HG03108 (cell line): ENCODE data around the gene DELE1.
"Not testable (repeated sequence)": the region's sequence is repeated elsewhere in the genome, so short reads cannot be mapped to it uniquely, and the experiment has no call there.

Experiments
- ATAC-seq: cut with Tn5 transposase; IDR thresholded peaks from one replicate; pipeline ENCODE4 v1.9.1; 2021; ENCODE audit warnings: moderate library complexity; ENCODE audit not compliant: unreplicated experiment

DELE1 gene

DNA sequence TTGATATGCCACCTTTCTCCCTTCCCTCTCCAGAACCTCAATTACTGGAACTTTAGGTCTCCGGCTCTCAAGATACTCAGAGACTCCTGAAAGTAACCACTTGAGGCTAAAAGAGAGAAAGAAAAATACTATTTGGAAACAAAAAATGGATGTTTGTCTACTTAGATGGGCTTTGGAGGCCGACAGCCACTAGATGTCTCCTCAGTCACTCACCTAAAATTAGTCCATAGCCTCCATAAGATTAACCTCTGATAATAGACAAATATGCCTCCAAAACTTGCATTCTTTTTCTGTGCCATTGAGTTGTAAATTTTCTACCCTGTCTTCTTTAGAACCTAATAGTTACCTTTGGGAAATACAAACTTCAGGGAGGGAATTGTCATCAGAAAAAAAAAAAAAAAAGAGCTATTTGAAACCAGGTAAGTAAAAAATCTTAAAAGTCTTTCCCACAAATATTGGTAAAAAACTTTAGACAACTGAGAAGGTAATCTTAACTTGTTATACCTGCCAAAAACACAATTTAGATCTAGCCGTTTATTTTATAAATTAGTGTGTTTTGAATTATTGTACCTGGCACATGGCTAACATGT is 34.3 kb upstream of the DELE1 start:
- no peak for ATAC-seq

DNA sequence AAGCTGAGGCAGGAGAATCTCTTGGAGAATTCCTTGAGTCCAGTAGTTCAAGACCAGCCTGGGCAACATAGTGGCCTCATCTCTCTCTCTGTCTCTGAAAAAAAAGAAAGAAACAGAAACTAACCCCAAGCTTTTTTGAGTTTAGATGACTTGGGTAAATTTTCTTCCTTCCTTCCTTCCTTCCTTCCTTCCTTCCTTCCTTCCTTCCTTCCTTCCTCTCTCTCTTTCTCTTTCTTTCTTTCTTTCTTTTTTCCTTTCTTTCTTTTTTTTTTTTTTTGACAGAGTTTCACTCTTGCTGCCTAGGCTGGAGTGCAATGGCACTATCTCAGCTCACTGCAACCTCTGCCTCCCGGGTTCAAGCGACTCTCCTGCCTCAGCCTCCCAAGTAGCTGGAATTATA is 33.2 kb upstream of the DELE1 start:
- ATAC-seq = not testable (repeated sequence)

DNA sequence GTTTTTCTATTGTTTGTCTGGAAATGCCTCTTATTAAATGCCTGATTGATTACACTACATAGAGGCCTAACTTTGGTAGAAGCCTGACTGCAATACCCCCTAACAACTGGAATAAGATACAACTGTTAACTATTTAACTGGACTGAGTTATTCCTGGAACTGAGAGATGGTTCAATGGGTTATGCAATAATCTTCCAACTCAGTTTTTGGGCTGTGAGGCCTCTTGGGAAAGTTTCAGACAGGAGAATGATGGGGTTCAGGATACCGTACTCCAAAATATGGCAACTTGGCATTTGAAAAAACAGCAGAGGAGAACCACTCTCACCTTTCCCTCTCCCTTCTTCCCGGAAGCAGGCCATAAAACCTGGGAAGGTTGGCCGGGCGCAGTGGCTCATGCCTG is 26.2 kb upstream of the DELE1 start:
- no peak for ATAC-seq

DNA sequence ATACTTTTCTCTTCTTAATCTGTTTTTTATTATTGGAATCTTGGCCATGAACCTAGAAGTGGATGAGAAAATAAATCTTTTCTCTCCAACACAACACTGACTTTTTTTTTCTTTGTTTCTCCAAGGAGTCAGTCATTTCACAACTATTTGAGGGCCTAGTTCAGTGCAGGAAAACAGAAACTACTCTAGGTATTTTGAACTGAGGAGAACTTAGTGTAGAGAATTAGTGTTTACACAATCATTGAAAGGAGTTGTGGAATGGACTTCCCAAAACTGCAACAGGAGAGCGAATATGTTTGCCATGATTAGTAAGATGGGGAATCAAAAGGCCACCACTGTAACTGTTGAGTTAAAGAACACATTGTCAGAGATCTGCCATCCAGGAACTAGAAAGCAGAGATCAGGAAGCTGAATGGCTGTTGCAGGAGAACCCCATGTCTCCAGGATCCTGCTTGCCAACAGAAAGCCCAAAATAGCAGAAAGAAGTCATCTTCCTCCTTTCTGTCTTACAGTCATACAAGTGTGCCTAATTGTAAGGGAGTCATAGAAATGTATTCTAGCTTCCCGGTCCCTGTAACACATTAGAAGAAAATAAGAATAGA is 25.1 kb upstream of the DELE1 start:
- no peak for ATAC-seq

DNA sequence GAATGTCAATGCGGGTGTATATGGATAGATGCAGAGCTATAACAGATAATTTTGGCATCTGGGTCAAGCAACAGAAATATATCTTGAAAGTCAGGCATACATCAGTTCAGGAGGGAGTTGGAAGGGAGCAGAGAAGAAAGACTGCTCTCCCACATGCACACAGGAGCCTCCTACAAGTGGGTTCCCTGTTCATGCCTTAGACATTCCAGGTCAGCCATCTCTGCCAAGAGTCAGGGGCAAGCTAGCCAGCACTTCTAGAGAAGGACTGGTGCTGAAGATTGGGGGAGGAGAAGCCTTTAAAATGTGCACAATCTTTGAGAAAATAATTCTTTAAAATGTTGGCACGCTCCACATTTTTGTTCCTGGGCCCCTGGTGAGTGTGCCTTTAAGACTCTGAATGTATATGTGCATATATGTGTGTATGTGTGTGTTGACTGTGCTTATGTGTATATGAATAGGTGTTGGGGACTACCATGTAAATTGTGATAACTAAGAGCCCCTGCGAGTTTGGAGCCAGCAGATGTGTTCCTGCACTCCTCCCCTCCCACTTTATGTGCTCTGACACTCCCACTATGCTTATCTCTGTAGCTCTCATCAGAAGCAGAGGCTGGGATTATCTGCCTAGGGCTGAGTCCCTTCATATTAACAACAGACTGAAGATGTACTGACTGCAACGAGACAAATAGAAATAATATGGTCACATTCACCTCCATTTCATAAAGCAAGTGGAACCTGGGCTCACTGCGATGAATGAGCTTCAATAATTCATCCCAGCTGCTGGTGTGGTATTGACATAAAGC is 21.5 kb upstream of the DELE1 start:
- ATAC-seq = no peak

DNA sequence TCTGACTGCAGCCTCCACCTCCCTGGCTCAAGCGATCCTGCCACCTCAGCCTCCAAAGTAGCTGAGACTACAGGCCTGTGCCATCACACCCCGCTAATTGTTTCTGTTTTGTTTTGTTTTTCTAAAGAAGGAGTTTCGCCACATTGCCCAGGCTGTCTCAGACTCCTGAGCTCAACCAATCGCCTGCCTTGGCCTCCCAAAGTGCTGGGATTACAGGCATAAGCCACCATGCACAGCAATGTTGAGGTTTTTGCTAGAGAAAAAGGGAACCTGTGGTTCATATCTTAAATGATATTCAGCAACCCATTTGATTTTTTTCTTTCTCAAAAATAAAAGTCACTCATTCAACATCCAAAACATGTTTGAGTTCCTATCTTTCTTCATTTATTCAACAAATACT is 20.4 kb upstream of the DELE1 start:
- no peak for ATAC-seq

DNA sequence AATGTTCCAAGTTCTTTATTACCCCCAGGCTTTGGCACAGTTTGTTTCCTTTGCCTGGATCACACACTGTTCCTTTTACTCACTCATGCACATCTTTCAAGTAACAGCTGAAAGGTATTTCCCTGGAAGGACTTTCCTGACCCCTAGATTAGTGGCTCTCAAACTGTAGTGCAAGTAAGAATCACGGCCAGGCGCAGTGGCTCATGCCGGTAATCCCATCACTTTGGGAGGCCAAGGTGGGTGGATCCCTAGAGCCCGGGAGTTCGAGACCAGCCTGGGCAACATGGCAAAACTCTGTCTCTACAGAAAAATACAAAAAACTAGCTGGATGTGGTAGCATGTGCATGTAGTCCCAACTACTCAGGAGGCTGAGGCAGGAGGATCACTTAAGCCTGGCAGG is 19.1 kb upstream of the DELE1 start:
- ATAC-seq = no peak

DNA sequence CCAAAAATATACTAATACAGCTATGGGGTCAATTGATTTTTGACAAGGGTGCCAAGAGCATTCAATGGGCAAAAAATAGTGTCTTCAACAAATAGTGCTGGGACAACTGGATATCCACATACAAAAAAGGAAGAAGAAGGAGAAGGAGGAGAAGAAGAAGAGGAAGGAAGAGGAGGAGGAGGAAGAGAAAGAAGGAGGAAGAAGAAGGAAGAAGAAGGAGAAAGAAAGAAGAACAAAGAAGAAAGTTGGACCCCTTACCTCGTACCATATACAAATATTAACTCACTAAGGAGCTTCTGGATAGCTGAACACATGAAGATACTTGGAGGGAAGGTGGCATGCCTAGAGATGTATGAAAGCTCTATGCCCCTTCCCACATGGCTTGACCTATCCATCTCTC is 17.2 kb upstream of the DELE1 start:
- ATAC-seq = no peak

DNA sequence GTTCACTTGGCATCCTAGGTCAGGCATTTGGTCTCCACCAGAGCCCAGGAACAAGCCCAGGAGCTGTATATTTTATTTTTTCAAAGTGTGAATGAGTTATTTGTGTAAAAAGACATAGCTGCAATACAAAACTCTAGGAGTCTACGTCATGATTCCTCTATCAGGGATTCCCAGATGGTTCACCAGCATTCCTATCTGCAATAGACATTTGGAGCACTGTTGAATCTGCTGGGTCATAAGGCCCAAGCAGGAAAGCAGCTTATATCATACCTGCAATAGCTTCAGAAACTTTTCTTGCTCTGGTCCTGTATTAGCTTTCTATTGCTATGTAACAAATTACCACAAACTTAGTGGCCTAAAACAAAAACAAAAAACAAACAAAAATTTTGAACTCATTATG is 16.7 kb upstream of the DELE1 start:
- no peak for ATAC-seq

DNA sequence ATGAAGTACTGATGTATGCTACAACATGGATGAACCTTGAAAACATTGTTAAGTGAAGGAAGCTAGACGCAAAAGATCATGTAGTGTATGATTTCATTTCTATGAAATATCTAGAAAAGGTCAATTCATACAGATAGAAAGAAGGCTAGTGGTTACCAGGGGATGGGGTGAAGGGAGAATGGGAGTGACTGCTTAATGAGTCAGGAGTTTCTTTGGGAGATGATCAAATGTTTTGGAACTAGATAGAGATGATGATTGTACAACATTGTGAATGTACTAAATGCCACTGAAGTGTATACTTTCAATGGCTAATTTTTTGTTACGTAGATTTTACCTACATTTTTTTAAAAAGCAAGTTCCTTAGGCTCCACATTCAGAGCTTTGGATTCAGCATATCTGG is 14.9 kb upstream of the DELE1 start:
- ATAC-seq = no peak

DNA sequence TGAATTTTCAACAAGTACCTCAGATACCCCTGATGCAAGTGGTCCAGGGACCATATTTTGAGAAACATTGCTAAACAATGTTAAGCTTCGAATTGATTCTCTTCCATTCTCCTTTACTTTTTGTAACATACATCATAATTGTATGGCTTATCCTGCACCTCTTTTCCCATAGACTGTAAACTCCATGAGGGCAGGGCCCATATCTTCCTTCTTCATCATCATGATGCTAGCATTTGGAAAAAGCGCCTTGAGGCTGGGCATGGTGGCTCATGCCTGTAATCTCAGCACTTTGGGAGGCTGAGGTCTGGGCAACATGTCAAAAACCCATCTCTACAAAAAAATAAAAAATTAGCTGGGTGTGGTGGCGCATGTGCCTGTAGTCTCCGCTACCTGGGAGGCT is 14.5 kb upstream of the DELE1 start:
- no peak for ATAC-seq

DNA sequence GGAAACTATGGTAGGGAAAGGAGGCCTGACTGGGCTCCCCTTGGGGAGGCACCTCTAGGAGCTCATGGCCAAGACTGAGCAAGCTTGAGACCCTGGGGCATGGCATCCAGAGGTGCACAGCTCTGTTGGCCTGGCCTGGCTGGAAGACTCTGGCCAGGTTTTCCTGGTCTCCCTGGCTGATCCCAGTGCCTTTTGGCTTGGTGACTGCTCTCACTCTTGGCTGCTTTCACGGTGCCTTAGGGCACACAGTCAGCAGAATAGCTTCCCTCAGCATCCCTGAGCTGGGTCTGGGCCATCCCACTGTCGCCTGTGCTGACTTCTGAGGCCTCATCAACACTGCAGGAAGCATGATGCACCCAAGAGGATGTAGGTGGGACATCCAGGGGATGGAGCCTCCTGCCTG is 13.4 kb upstream of the DELE1 start:
- ATAC-seq = no peak

DNA sequence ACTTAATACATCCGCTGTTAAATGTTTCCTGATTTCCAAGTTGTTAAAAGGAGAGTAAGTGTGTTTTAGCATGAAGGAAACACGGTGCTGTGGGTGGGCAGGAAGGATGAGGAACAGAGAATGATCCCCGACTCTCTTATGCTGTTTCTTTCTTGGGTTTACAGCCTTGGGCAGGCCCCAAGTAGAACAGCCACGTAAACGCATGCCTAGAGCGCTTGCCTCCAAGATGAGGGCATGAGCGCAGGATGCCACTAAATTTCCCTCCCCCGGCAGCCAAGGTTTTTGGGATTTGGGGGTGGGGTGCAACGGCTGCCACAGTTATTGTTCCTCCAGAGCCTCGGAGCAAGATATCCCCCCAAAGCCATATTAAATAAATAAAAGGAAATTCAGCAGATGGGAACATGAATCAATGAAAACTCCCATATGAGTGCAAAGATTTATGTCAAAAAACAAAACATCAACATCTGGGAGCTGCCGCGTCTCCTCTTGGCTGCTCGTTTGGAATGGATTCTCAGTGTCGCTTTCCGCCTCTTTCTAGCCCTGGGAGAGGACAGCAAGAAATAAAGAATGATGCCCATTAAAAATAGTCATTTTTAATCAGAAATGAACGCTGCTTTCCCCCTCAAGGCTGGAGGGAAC is 10.0 kb upstream of the DELE1 start:
- no peak for ATAC-seq

DNA sequence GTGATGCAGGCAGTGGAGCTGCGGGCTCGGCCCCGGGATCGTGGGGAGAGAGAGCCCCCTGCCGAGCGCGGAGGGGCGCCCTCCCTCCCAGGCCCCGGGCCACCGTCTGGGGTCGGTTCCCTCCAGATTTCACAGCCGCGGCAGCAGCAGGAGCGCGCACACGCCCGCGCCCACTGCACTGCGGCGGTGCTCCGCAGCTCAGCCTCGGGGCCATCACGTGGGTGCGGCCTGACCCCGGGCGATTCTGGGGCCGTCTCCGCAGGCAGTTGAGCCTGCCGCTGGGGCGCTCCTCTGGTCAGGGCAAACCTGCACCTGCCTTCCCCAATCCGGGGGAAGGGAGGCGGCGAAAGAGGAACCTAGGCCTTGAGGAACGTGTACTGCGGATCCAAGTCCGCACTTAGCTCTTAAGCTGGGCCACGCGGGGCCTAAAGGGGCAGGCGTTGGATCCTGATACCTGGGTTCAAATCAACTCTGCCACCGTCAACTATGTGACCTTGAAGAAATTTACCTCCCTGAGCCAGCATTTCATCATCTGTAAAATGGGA is 9.4 kb upstream of the DELE1 start:
- ATAC-seq = peak; percentile 85

DNA sequence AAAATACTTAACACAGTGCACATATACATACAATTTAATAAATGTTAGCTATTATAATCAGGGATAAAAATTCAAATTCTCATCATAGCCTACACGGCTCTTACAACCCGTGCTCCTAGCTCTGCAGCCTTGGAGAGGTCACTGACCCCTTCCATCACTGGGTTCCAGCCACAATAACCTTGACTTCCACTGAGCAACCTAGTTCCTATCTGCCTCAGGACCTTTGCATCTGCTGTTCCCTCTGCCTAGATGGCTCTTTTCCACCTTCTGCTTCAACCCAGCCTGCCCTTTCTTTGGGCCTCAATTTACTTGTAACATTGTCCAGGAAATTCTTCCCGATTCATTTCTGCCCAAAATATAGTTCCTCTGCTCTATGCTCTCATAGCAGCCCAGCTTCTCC is 8.9 kb upstream of the DELE1 start:
- no peak for ATAC-seq

DNA sequence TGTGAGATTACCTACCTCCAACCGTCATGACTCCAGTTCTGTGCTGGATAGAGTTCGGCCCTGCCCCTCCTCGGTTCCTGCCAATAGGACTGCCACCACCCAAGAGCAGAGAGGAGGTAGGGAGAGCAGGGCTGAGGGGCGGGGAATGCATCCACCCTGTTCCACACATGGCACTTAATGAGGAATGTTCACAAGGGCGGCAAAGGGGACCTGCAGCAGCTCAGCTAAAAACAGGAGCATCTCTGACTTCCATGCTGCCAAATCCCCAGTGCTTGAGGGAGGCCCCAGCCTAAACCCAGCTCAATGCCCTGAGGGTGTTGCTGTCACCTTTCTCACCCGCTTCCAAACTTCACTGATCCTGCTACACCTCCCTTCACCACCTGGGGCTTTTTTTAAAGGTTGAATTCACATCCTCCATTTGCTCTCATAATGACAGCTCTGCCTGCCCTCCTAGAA is 7.8 kb upstream of the DELE1 start:
- ATAC-seq = no peak

DNA sequence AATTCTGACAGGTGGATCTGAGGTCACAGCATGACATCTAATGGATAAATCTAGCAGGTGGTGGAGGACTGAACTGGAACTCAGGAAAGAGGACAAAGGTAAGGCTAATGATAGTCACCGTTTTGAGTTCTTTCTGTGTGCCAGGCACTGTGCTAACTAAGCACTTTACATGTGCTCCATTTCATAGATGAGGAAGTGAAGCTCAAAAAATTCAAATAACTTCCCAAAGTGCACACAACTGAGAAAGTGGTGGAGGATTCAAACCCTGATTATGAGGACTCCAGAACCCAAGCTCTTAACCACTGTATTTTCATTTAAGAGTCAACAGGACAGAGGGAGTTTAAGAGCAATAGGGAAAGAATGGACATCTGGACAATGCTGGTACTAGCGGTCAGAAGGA is 7.1 kb upstream of the DELE1 start:
- no peak for ATAC-seq

DNA sequence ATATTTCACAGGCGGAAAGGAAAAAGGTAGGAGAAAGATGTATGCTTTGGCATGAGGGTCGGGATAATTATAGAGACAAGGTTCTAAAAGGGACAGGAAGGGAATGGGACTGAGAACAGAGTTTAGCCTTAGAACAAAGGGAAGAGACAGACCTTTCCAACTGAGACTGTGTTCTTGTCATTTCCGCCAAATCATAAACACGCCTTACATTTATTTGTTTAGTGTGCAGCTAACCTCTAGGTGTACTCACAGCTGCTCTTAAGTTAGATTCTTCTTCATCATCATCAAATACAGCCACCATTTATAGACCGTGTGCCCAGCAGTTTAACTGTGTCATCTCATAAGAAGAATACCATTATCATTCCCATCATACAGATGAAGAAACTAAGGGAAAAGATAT is 5.9 kb upstream of the DELE1 start:
- no peak for ATAC-seq

DNA sequence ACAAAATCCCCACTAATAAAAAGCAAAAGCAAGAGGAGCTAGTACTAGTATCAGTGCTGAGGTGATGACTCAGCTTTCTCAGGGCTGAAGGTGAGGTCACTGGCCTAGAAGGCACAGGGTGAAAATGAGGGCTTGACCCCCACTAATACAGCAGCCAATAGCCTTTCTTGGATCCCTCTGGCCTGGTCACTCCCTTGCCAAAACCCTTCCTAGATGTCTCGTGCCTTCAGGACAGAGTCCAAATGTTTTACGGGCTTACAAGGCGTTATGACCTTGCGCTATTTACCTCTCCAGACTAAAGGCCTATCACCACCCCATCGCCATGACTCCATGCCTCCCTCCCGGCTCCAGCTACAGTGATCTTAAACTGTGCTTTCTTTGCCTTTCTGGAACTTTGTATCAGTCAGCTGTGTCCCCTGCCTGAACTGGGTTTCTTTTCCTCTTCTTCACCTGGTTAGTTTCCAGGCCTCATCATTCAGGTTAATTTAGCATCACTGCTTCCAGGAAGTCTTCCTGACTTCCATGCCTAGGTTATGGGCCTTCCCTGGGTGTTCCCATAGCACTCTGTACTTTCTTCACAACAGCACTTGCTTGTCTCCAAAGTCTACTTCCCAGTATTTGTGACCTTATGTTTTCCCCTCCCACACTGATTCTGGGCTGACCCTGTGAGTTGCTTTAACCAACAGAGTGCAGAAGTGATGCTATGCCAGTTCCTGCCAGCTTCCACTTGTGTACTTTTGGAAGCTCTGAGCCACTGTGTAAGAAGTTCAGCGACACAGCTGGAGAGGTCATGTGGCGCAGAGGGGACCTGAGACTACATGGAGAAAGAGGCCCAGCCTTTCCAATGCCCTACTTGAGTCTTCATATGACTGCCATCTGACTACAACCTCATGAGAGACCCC is 4.2 kb upstream of the DELE1 start:
- ATAC-seq = no peak

DNA sequence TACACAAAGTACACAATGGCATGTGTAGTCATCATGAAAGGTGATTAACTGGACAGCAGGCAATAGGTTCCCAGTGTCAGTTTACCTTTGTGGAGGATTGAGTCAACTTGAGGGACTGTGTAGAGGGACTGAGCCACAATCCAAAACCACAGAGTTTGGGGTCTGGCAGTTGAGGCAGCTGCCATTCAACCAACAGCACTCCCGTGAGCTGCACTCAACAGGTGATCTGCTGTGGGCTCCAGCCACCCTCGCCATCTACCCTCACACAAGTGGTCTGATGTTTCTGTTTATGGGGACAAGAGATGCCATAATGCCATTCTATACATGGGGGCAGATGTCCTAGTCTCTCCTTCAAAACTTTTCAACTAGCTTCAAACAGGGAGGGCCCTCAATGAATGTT is 2.9 kb upstream of the DELE1 start:
- no peak for ATAC-seq
